ENCODE data around the gene MYLK4. TPM values are rescaled to one million over a fixed set of nuclear protein-coding genes. Genes with fewer than 3 reads are reported as not detected.

The MYLK4 gene
- total RNA-seq, 1 experiment from 2014 or later: 1.6 TPM

DNA sequence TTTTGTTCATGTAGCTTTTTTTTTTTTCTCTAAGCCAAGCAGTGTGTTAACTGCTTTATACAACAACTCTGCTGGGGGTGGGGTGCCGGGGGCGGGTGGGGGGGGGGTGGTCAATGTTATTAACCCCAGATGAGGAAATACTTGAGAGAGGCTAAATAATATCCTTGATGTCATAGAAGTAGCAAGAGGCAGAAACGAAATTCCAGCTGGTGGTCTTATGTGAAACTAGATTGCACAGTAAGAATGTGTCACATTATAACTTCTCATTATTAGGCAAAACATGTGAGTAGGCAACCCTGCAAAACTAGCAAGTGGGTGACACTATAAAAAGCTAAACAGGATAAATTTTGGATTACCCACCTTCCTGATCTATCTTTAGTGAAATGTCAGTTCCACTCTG lies 12.8 kb downstream of the MYLK4 start:
- Histone ChIP-seq H3K4me3 (no peak overlapping the region), H3F3A (ENCODE audit: insufficient read depth, low read depth) (no peaks in the 10 kb centered on the region), H2AFZ (no peak overlapping the region), H3K36me3 (ENCODE audit: low read depth) (no peaks in the 10 kb centered on the region), H3K9me2 (ENCODE audit: insufficient read depth) (no peaks in the 10 kb centered on the region), H3K9me3 (ENCODE audit: insufficient read depth, low read depth) (no peaks in the 10 kb centered on the region), H3K27me3 (ENCODE audit: insufficient read depth, low read depth) (no peaks in the 10 kb centered on the region), H4K20me1 (ENCODE audit: insufficient read depth) (no peaks in the 10 kb centered on the region), H3K27ac (no peak overlapping the region), H3K79me2 (ENCODE audit: low read depth) (no peaks in the 10 kb centered on the region), H3K4me2 (no peak overlapping the region), H3K4me1 (replicated peaks; ENCODE audit: insufficient read depth) (no peaks in the 10 kb centered on the region)
- TF ChIP-seq, protein P1, sequence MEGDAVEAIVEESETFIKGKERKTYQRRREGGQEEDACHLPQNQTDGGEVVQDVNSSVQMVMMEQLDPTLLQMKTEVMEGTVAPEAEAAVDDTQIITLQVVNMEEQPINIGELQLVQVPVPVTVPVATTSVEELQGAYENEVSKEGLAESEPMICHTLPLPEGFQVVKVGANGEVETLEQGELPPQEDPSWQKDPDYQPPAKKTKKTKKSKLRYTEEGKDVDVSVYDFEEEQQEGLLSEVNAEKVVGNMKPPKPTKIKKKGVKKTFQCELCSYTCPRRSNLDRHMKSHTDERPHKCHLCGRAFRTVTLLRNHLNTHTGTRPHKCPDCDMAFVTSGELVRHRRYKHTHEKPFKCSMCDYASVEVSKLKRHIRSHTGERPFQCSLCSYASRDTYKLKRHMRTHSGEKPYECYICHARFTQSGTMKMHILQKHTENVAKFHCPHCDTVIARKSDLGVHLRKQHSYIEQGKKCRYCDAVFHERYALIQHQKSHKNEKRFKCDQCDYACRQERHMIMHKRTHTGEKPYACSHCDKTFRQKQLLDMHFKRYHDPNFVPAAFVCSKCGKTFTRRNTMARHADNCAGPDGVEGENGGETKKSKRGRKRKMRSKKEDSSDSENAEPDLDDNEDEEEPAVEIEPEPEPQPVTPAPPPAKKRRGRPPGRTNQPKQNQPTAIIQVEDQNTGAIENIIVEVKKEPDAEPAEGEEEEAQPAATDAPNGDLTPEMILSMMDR (conservative IDR thresholded peaks at IDR 0.05): no peak
- TF ChIP-seq EZH2 (IDR thresholded peaks at IDR 0.05; ENCODE audit: low read depth): no peak
- ChIA-PET POLR2A (ENCODE audit: unreplicated experiment) (interaction anchor here (0.6 kb wide), 2 partner anchors 25 to 104 kb away, joined by 4 to 5 read pairs; no protein-coding TSS in a partner anchor), CTCF (interaction anchor here (0.5 to 1.2 kb wide), 9 partner anchors 13 to 322 kb away, joined by 3 to 4 read pairs (median 3); partner anchors contain the start of gene MYLK4)
- no peak for DNase-seq
- no TSS peak for BruUV-seq (replicated peaks)
- intact Hi-C loops (cut with micrococcal nuclease; ENCODE audit: unreplicated experiment): loop anchor here (1.0 to 10.0 kb wide), 5 partner anchors 108 to 321 kb away; partner anchors contain the start of gene NQO2

DNA sequence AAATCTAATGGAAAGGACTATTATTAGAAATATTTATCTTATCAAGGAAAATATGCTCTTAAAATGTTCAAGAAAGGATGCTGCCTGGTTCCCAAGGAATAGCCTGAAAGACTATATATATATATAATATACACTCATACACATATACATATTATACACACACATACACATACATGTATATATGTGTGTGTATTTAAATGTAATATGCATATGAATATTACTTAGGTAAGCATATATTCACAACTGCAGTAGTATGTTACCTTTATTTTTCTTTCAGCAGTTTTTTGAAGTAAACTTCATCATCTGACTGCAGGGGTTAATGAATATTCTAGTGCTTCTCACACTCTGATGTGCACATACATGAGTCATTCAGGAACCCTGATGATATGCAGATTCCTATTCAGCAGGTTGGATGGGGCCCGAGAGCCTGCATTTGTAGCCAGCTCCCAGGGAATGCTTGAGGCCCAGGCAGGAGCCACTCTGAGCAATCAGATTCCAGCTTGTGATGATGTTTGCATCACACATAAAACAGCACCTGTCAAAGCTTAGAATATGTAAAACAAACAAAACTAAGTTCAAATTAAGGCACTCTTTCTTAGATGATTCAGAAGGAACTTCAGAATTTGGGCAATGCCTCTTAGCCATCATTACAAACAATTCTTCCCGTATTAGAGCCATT lies 16.1 kb downstream of the MYLK4 start:
- Histone ChIP-seq H4K20me1 (ENCODE audit: insufficient read depth) (no peaks in the 10 kb centered on the region), H3K9me3 (ENCODE audit: insufficient read depth, low read depth) (no peaks in the 10 kb centered on the region), H3K79me2 (ENCODE audit: low read depth) (no peaks in the 10 kb centered on the region), H3F3A (ENCODE audit: insufficient read depth, low read depth) (no peaks in the 10 kb centered on the region), H2AFZ (no peak overlapping the region), H3K9me2 (ENCODE audit: insufficient read depth) (no peaks in the 10 kb centered on the region), H3K4me3 (no peak overlapping the region), H3K27ac (no peak overlapping the region), H3K27me3 (ENCODE audit: insufficient read depth, low read depth) (no peaks in the 10 kb centered on the region), H3K4me1 (replicated peaks; ENCODE audit: insufficient read depth) (no peaks in the 10 kb centered on the region), H3K4me2 (no peak overlapping the region), H3K36me3 (ENCODE audit: low read depth) (no peaks in the 10 kb centered on the region)
- BruUV-seq (replicated peaks): no TSS peak
- ChIA-PET POLR2A (ENCODE audit: unreplicated experiment) (no interaction called here), CTCF (no interaction called here)
- no peak for TF ChIP-seq EZH2 (IDR thresholded peaks at IDR 0.05; ENCODE audit: low read depth)
- TF ChIP-seq, protein P1 (conservative IDR thresholded peaks at IDR 0.05): no peak
- intact Hi-C loops (cut with micrococcal nuclease; ENCODE audit: unreplicated experiment): loop anchor here (10.0 kb wide), 1 partner anchor 190 kb away; no protein-coding TSS in a partner anchor
- no peak for DNase-seq

DNA sequence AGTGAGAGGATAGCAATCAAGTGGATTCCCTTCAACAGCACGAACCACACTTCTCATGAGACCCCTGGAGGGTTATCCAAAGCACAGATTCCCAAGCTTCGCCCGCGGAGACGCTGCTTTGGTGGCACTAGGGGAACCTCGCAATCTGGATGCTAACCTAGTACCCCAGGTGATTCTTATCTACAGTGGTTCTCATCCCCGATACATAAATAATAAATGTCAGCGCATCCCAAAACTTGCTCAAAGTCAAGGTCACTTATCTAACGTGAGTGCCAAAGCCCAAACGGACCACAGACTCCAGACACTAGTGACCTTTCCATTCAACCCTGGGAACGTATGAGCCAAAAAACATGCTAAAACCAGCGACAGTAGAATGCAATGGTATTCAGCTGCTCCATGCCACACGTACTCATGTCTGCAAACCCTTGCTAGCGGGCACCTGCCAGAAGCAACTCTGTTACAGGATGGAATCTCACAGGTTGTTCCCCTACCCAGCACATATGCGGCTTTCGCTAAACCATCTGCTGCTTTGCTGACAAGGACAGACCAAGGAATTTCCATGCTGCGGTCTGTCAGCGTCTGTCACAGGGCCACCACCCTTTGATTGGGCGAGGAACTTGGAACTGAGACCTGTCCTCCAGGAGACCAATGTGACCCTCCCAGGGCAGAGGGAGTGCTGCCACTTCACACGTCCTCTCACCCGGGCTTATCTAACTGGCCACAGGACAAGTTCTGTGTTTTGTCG lies 16.8 kb downstream of the MYLK4 start:
- BruUV-seq (replicated peaks): no TSS peak
- no peak for DNase-seq
- Histone ChIP-seq H3K79me2 (ENCODE audit: low read depth) (no peaks in the 10 kb centered on the region), H3K27me3 (ENCODE audit: insufficient read depth, low read depth) (no peaks in the 10 kb centered on the region), H3K36me3 (ENCODE audit: low read depth) (no peaks in the 10 kb centered on the region), H3K4me3 (no peak overlapping the region), H4K20me1 (ENCODE audit: insufficient read depth) (no peaks in the 10 kb centered on the region), H3K4me1 (replicated peaks; ENCODE audit: insufficient read depth) (no peaks in the 10 kb centered on the region), H3K9me2 (ENCODE audit: insufficient read depth) (no peaks in the 10 kb centered on the region), H3K9me3 (ENCODE audit: insufficient read depth, low read depth) (no peaks in the 10 kb centered on the region), H3K4me2 (no peak overlapping the region), H3K27ac (no peak overlapping the region), H3F3A (ENCODE audit: insufficient read depth, low read depth) (no peaks in the 10 kb centered on the region), H2AFZ (no peak overlapping the region)
- intact Hi-C loops (cut with micrococcal nuclease; ENCODE audit: unreplicated experiment): loop anchor here (10.0 kb wide), 1 partner anchor 191 kb away; no protein-coding TSS in a partner anchor
- POLR2A ChIA-PET (ENCODE audit: unreplicated experiment): interaction anchor here (0.7 kb wide), 1 partner anchor 68 kb away, joined by 10 read pairs; no protein-coding TSS in a partner anchor
- CTCF ChIA-PET: no interaction called here
- TF ChIP-seq, protein P1 (conservative IDR thresholded peaks at IDR 0.05): no peak
- TF ChIP-seq EZH2 (IDR thresholded peaks at IDR 0.05; ENCODE audit: low read depth): no peak
